Erythroblast (primary cell): ENCODE results near the gene FMN2.

Experiments used
- GATA1 ChIP-seq: IDR thresholded peaks from 2 replicates; pipeline ENCODE4 v1.6.1; 2011; ENCODE audit warnings: low read depth, mild to moderate bottlenecking, control low read depth, low read length, moderate library complexity
- POLR2A ChIP-seq: IDR thresholded peaks from 2 replicates; pipeline ENCODE4 v1.6.1; 2011; ENCODE audit warnings: mild to moderate bottlenecking, low read length

- no peak for TF ChIP-seq POLR2A
- no peak for TF ChIP-seq GATA1
Observed at GRCh38 chr1:240423246-240423924, 331.7 kb downstream of the FMN2 start.
